GM10266 (cell line): ENCODE results near the gene AMDHD2.

ENCODE experiments used
- DNase-seq: peaks from one replicate; pipeline ENCODE4 v3.0.0; 2012; ENCODE audit errors: extremely low spot score
- CTCF ChIP-seq: IDR thresholded peaks from 2 replicates; pipeline ENCODE4 v1.5.1; 2012; ENCODE audit warnings: mild to moderate bottlenecking, low read depth; ENCODE audit not compliant: control insufficient read depth, insufficient read depth; ENCODE audit errors: missing control alignments

The AMDHD2 gene

GRCh38 chr16:2473446-2473926 is 46.7 kb upstream of the AMDHD2 start:
- peak; percentile 56 for DNase-seq
- no peak for TF ChIP-seq CTCF

- DNase-seq: peak; percentile 87
- TF ChIP-seq CTCF: peak; percentile 77
These were observed 45.9 kb upstream of the AMDHD2 start for GRCh38 chr16:2473999-2474876.

- peak; percentile 100 for DNase-seq
- no peak for TF ChIP-seq CTCF
These were observed 45.2 kb upstream of the AMDHD2 start, which contains the start of gene TBC1D24 for GRCh38 chr16:2474877-2475412. Gene TBC1D24 (plus strand): TSS chr16:2475127. CDS start chr16:2496149, 21,022 bp downstream.

GRCh38 chr16:2475413-2476344 is 44.5 kb upstream of the AMDHD2 start:
- TF ChIP-seq CTCF: no peak
- DNase-seq: peak; percentile 67

- TF ChIP-seq CTCF: no peak
- no peak for DNase-seq
These were observed 43.8 kb upstream of the AMDHD2 start for GRCh38 chr16:2476345-2476720.

- no peak for DNase-seq
- no peak for TF ChIP-seq CTCF
These were observed 43.4 kb upstream of the AMDHD2 start for GRCh38 chr16:2476741-2477140.
